BLaER1 (cell line): ENCODE measurements around the gene SEMA3A.

Experiments used
- H3K27ac ChIP-seq: shearing (Covaris generic); formaldehyde crosslinking; 2 replicates; pipeline ENCODE4 v1.8.1; 2022
- H3K27me3 ChIP-seq: shearing (Covaris generic); formaldehyde crosslinking; 2 replicates; pipeline ENCODE4 v1.8.1; 2022
- H3K36me3 ChIP-seq: shearing (Covaris generic); formaldehyde crosslinking; 2 replicates; pipeline ENCODE4 v1.8.1; 2022
- H3K4me1 ChIP-seq: shearing (Covaris generic); formaldehyde crosslinking; 2 replicates; pipeline ENCODE4 v1.8.1; 2022
- H3K4me2 ChIP-seq: shearing (Covaris generic); formaldehyde crosslinking; 2 replicates; pipeline ENCODE4 v1.8.1; 2022
- H3K4me3 ChIP-seq: shearing (Covaris generic); formaldehyde crosslinking; 2 replicates; pipeline ENCODE4 v1.8.1; 2022
- H3K9ac ChIP-seq: shearing (Covaris generic); formaldehyde crosslinking; 2 replicates; pipeline ENCODE4 v1.8.1; 2022
- H3K9me3 ChIP-seq: shearing (Covaris generic); formaldehyde crosslinking; 2 replicates; pipeline ENCODE4 v1.8.1; 2022
- H4K20me1 ChIP-seq: shearing (Covaris generic); formaldehyde crosslinking; 2 replicates; pipeline ENCODE4 v1.8.1; 2022
- Cebpa-rat ChIP-seq: shearing (Covaris generic); IDR thresholded peaks from 2 replicates; pipeline ENCODE4 v1.8.1; 2022

The SEMA3A gene

DNA sequence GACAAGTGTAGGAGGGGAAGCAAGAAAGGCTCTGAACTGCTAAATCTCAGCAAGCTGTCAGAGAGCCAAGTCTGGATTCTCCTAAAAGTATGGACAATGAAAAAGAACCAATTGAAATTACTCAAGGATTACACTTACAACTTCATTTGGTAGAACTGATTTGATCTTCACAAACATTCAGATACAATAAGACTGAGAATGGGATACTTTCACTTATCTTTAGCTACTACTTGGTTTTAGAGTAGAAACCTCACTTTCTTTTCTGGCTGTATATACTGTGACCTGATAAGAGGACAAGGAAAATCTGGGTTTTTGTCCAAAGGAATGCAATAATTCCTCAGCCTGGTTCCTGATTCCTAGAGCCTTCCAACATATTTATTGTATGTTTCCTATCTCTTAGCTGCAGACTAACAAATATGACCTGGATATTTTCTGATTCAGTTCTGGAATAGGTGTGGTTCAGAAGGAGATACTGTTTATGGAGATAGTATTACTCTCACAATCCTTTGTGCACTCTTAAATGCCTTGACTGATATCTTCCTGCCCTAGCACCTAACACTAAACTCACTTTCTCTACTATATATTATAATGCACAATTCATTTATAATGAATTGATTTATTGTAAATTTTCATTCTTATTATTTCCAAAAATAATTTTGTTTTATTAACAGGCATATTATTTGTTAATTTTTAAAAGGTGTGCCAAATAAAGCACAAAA, 7.3 kb downstream of the SEMA3A start:
- no peaks in the 10 kb centered on the region for H3K27me3 ChIP-seq
- no peaks in the 10 kb centered on the region for H3K36me3 ChIP-seq
- H4K20me1 ChIP-seq: no peaks in the 10 kb centered on the region
- H3K4me2 ChIP-seq: no peak overlapping the region
- H3K4me3 ChIP-seq: no peak overlapping the region
- no peaks in the 10 kb centered on the region for H3K4me1 ChIP-seq
- TF ChIP-seq Cebpa-rat: no peak
- H3K27ac ChIP-seq: no peak overlapping the region
- no peaks in the 10 kb centered on the region for H3K9me3 ChIP-seq
- H3K9ac ChIP-seq: no peak overlapping the region

- Histone ChIP-seq H3K27me3 (no peaks in the 10 kb centered on the region), H3K36me3 (no peaks in the 10 kb centered on the region), H3K4me3 (no peak overlapping the region), H4K20me1 (no peaks in the 10 kb centered on the region), H3K9ac (no peak overlapping the region), H3K4me1 (no peaks in the 10 kb centered on the region), H3K4me2 (no peak overlapping the region), H3K27ac (no peak overlapping the region), H3K9me3 (no peaks in the 10 kb centered on the region)
- no peak for TF ChIP-seq Cebpa-rat
Measured at GRCh38 chr7:84183741-84184140, 10.8 kb downstream of the SEMA3A start.

- Histone ChIP-seq H4K20me1 (no peaks in the 10 kb centered on the region), H3K27me3 (no peaks in the 10 kb centered on the region)
Measured at GRCh38 chr7:84182301-84182700, 12.3 kb downstream of the SEMA3A start.

GRCh38 chr7:84181628-84182027, 13.0 kb downstream of the SEMA3A start:
- Histone ChIP-seq H3K4me1 (no peaks in the 10 kb centered on the region), H3K9ac (no peak overlapping the region), H3K36me3 (no peaks in the 10 kb centered on the region), H4K20me1 (no peaks in the 10 kb centered on the region), H3K4me3 (no peak overlapping the region), H3K27ac (no peak overlapping the region), H3K9me3 (no peaks in the 10 kb centered on the region), H3K4me2 (no peak overlapping the region), H3K27me3 (no peaks in the 10 kb centered on the region)
- no peak for TF ChIP-seq Cebpa-rat

More at GRCh38 chr7:84182301-84182700, 12.3 kb downstream of the SEMA3A start:
- Histone ChIP-seq H3K4me3 (no peak overlapping the region), H3K27ac (no peak overlapping the region), H3K9ac (no peak overlapping the region), H3K4me1 (no peaks in the 10 kb centered on the region), H3K36me3 (no peaks in the 10 kb centered on the region), H3K9me3 (no peaks in the 10 kb centered on the region), H3K4me2 (no peak overlapping the region)
- no peak for TF ChIP-seq Cebpa-rat

- H3K4me3 ChIP-seq: no peak overlapping the region
- no peak overlapping the region for H3K9ac ChIP-seq
- H4K20me1 ChIP-seq: no peaks in the 10 kb centered on the region
- no peaks in the 10 kb centered on the region for H3K36me3 ChIP-seq
- H3K27ac ChIP-seq: no peak overlapping the region
- H3K27me3 ChIP-seq: no peaks in the 10 kb centered on the region
- no peak for TF ChIP-seq Cebpa-rat
- H3K4me2 ChIP-seq: no peak overlapping the region
- H3K9me3 ChIP-seq: peaks cover 10% of the 10 kb centered on the region; the same call in 1 of the 2 replicates
- H3K4me1 ChIP-seq: no peaks in the 10 kb centered on the region
Measured at GRCh38 chr7:84177758-84178412, 16.7 kb downstream of the SEMA3A start.

- Histone ChIP-seq H3K9ac (no peak overlapping the region), H3K4me1 (no peaks in the 10 kb centered on the region), H3K27me3 (no peaks in the 10 kb centered on the region), H3K9me3 (peaks cover 10% of the 10 kb centered on the region; the same call in 1 of the 2 replicates), H3K36me3 (no peaks in the 10 kb centered on the region), H3K4me2 (no peak overlapping the region), H3K4me3 (no peak overlapping the region), H4K20me1 (no peaks in the 10 kb centered on the region), H3K27ac (no peak overlapping the region)
- TF ChIP-seq Cebpa-rat: no peak
Measured at GRCh38 chr7:84176716-84177115, 17.9 kb downstream of the SEMA3A start.

DNA sequence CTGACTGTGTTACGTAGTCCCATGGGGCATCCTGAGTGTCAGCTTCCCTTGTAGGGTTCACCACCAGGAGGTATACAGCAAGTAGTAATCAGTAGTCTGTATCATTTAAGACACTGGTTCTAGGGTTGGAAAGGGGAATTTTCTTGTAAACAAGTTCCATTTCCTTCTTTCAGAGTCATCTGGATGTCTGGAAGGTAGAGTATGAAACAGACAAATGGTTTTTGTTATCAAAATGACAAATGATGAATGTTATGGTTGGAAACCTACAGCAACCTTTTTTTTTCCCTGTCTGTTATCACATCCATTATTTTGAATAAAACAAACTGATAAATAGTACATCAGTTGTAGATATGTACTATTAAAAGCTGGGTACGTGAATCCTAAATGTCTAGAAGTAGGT, 19.1 kb downstream of the SEMA3A start:
- Histone ChIP-seq H3K4me2 (no peak overlapping the region), H4K20me1 (no peaks in the 10 kb centered on the region), H3K9me3 (peaks cover 10% of the 10 kb centered on the region; the same call in 1 of the 2 replicates), H3K4me3 (no peak overlapping the region), H3K27me3 (no peaks in the 10 kb centered on the region), H3K9ac (no peak overlapping the region), H3K27ac (no peak overlapping the region), H3K4me1 (no peaks in the 10 kb centered on the region), H3K36me3 (no peaks in the 10 kb centered on the region)
- no peak for TF ChIP-seq Cebpa-rat

DNA sequence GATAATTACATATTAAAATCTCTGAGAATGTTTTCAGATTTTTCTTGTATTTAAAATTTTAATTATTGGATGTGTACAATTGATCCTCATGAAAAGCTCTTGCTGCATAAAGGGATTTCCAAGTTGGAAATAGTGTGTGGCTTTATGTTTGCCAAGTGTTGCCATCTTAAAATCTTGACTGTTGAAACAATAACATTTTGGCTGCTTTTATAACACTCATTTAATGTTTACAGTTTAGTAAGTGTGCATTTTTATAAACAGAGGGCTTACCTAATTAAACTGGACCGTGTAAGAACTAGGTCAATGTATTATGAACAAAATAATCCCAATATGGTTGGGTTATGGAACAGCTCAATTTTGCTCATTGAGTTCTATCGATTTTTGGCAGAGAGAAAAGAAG, 23.9 kb downstream of the SEMA3A start:
- H3K36me3 ChIP-seq: no peaks in the 10 kb centered on the region
- H3K9ac ChIP-seq: no peak overlapping the region
- no peak for TF ChIP-seq Cebpa-rat
- no peaks in the 10 kb centered on the region for H3K27me3 ChIP-seq
- peaks cover 10% of the 10 kb centered on the region; the same call in 1 of the 2 replicates for H3K9me3 ChIP-seq
- H4K20me1 ChIP-seq: no peaks in the 10 kb centered on the region
- no peaks in the 10 kb centered on the region for H3K4me1 ChIP-seq
- no peak overlapping the region for H3K4me3 ChIP-seq
- H3K27ac ChIP-seq: no peak overlapping the region
- no peak overlapping the region for H3K4me2 ChIP-seq

- Histone ChIP-seq H3K4me3 (no peak overlapping the region), H3K9ac (no peak overlapping the region), H3K27me3 (no peaks in the 10 kb centered on the region), H3K9me3 (no peaks in the 10 kb centered on the region), H3K4me1 (no peaks in the 10 kb centered on the region), H3K4me2 (no peak overlapping the region), H4K20me1 (no peaks in the 10 kb centered on the region), H3K27ac (no peak overlapping the region), H3K36me3 (no peaks in the 10 kb centered on the region)
- no peak for TF ChIP-seq Cebpa-rat
Measured at GRCh38 chr7:84162584-84162983, 32.0 kb downstream of the SEMA3A start.

GRCh38 chr7:84162125-84162524, 32.5 kb downstream of the SEMA3A start:
- H4K20me1 ChIP-seq: no peaks in the 10 kb centered on the region
- H3K4me1 ChIP-seq: no peaks in the 10 kb centered on the region
- H3K27ac ChIP-seq: no peak overlapping the region
- H3K9me3 ChIP-seq: no peaks in the 10 kb centered on the region
- H3K36me3 ChIP-seq: no peaks in the 10 kb centered on the region
- TF ChIP-seq Cebpa-rat: no peak
- H3K4me3 ChIP-seq: no peak overlapping the region
- H3K9ac ChIP-seq: no peak overlapping the region
- no peak overlapping the region for H3K4me2 ChIP-seq
- no peaks in the 10 kb centered on the region for H3K27me3 ChIP-seq
